ACC112 (cell line): ENCODE measurements around the gene CHCHD4.
"Not testable (repeated sequence)": the region's sequence is repeated elsewhere in the genome, so short reads cannot be mapped to it uniquely, and the experiment has no call there.

Experiments used
- H2AFZ ChIP-seq: fragments of 200-600 bp; sonication (generic); one replicate; pipeline ENCODE4 v1.6.0; 2017; ENCODE audit warnings: antibody characterized with exemption, low read length; ENCODE audit not compliant: unreplicated experiment
- H3K27ac ChIP-seq: fragments of 200-600 bp; sonication (generic); 2 replicates; pipeline ENCODE4 v1.5.1; 2014; ENCODE audit warnings: low read depth, mild to moderate bottlenecking, antibody characterized with exemption, low read length, moderate library complexity
- H3K27me3 ChIP-seq: fragments of 200-600 bp; sonication (generic); 2 replicates; pipeline ENCODE4 v1.6.1; 2014; ENCODE audit warnings: mild to moderate bottlenecking, antibody characterized with exemption, low read length, moderate library complexity, mixed read lengths; ENCODE audit not compliant: insufficient read depth
- H3K36me3 ChIP-seq: fragments of 200-600 bp; sonication (generic); 2 replicates; pipeline ENCODE4 v1.6.1; 2016; ENCODE audit warnings: mild to moderate bottlenecking, antibody characterized with exemption, low read length, moderate library complexity, mixed read lengths; ENCODE audit not compliant: insufficient read depth
- H3K4me1 ChIP-seq: fragments of 200-600 bp; sonication (generic); one replicate; pipeline ENCODE4 v1.6.1; 2016; ENCODE audit warnings: low read length, mixed read lengths; ENCODE audit not compliant: insufficient read depth, unreplicated experiment, control insufficient read depth
- H3K4me3 ChIP-seq: fragments of 200-600 bp; sonication (generic); 2 replicates; pipeline ENCODE4 v1.5.1; 2014; ENCODE audit warnings: mild to moderate bottlenecking, low read depth, low read length
- H3K79me2 ChIP-seq: fragments of 200-600 bp; sonication (generic); one replicate; pipeline ENCODE4 v1.6.0; 2016; ENCODE audit warnings: low read length; ENCODE audit not compliant: control insufficient read depth, unreplicated experiment, insufficient read depth

CHCHD4 gene

DNA sequence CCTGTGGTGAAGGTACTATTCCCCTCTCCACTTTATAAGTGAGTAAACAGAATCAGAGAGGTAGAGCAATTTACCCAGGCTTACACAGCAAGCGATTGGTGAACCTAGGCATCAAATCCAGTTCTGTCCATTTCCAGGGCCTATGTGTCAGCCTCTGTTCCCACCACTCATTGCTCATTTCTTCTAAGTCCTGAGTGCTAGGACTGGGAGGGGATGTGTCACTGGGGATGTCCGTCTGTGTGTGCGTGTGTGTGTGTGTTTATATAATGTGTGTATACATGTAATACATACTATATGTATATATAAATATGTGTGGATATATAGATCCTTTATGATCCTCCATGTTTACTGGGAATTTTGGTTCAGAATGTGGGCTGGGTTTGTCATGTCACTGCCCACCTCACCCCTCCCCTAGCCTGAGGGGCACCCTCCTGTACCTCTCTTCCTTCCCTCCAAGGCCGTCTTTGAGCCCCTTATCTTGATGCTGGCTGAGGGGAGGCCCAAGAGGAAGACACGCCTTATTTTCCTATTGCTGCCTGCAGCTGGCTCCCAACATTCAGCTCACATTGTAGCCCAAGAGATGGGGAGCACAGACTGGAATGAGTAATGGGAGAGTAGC is 2.3 kb upstream of the CHCHD4 start:
- Histone ChIP-seq H3K36me3 (peaks cover 19% of the 10 kb centered on the region), H3K79me2 (peaks cover 67% of the 10 kb centered on the region)

DNA sequence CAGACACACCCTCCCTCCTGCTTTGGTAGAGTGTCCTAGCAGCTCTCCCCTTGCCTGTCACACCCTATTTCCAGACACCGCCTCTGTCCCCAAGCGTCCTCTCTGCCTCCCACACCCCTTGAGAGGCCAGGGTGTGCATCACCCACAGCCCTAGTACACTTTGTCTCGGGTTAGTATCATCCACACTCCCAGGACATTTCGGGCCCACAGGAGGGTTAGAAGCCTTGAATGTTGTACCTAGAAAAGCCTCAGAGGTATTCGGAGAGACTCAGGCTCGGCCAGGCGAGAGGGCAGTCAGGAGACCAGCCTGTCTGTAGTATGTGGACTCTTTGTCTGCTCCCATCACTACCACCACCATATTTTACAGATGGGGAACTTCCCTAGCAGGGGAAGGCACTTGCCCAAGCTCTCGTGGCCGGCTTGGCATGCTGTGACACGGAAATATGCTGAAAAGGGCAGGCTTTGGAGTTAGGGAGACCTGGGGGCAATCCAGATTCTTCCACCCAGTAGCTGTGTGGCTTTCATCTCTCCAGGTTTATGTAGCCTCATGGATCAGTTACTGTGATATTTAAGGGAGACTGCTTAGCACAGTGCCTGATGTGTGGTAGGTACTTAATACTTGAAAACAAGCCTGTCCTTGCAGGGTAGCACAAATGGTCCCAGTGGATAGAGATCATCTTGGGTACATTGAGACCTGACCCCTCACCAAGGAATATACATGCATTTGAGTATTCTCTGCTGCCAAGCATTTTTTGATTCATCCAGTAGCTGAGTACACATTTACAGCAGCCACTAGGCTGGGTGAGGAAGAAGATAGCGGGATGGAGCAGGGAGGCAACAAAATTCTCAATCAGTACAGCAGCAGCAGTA is 1.6 kb upstream of the CHCHD4 start:
- H3K4me3 ChIP-seq, result peak overlapping the region; percentile 95
- no peaks in the 10 kb centered on the region for H3K27me3 ChIP-seq
- H3K79me2 ChIP-seq, result peaks cover 71% of the 10 kb centered on the region
- H3K36me3 ChIP-seq, result peaks cover 18% of the 10 kb centered on the region
- H3K27ac ChIP-seq, result peak overlapping the region; percentile 80
- H3K4me1 ChIP-seq, result peaks cover 25% of the 10 kb centered on the region
- H2AFZ ChIP-seq, result no peak overlapping the region

More for the DNA sequence above, 2.3 kb upstream of the CHCHD4 start:
- Histone ChIP-seq H3K27ac (peak overlapping the region; percentile 80), H3K27me3 (no peaks in the 10 kb centered on the region), H3K4me1 (peaks cover 25% of the 10 kb centered on the region), H3K4me3 (peak overlapping the region; percentile 95), H2AFZ (no peak overlapping the region)

DNA sequence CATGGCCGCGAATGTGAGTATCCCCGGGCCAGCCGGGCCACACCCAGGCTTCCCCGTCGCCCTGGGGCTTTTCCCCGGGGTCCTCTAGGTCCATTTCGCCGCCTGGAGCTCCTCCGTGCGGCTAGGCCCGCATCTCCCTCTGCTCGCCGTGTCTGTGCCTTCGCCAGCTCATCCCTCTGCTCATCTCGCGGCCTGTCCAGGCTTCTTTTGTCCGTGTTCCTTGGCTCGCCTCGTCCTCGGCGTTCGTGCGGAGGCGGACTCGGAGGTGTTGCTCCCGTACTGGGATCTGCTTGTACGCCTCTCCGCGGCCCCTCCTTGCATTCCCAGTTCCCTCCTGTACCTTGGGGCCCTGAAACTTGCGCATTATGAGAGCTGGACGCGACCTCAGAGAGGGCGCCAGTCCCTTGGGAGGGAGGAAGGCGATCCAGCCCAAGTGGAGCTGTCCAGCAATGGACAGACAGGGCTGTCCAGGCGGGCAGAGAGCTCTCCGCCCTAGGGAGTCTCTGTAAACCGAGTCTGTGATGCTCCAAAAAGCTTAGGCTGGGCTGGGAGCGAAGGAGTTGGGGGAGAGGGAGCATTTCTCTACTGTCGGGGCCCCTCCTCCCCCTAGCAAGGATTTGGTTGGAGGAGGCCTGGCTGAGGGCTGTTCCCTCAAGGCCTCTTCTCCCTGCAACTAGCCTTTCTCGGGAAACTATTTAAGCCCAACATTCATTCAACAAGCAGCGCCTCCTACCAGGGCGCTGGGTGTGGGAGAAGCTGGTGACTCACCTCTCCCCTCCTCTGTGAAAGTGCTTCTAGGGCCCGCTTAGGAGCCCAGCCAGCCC is 735 bp upstream of the CHCHD4 start:
- Histone ChIP-seq H3K36me3 (peaks cover 12% of the 10 kb centered on the region), H3K27ac (peak overlapping the region; percentile 80), H3K4me1 (peaks cover 25% of the 10 kb centered on the region), H3K4me3 (peak overlapping the region; percentile 95), H3K79me2 (peaks cover 71% of the 10 kb centered on the region), H3K27me3 (no peaks in the 10 kb centered on the region), H2AFZ (peak overlapping the region; percentile 51)

DNA sequence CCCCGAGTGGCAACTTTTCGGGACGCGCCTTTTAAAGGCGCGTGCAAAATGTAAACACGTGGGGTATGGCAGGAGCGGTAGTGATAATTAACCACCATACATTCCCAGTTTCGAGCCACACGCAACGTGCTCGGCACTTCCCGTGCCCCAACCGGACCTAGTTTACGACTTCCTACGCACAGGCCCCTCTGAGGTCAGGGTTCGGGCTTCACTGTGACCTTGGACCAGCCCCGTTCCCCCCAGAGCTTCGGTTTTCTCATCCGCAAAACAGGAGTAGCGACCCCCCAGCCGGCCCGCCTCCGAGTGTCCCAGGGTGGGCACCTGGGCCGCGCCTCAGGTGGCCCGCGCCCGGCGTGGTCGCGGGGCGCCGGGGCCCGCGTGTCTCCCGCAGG is 451 bp downstream of the CHCHD4 start:
- Histone ChIP-seq H3K4me3 (peak overlapping the region; percentile 95), H3K27me3 (no peaks in the 10 kb centered on the region), H3K36me3 (peaks cover 12% of the 10 kb centered on the region), H3K79me2 (peaks cover 74% of the 10 kb centered on the region), H3K4me1 (peaks cover 25% of the 10 kb centered on the region), H2AFZ (peak overlapping the region; percentile 51), H3K27ac (no peak overlapping the region)

DNA sequence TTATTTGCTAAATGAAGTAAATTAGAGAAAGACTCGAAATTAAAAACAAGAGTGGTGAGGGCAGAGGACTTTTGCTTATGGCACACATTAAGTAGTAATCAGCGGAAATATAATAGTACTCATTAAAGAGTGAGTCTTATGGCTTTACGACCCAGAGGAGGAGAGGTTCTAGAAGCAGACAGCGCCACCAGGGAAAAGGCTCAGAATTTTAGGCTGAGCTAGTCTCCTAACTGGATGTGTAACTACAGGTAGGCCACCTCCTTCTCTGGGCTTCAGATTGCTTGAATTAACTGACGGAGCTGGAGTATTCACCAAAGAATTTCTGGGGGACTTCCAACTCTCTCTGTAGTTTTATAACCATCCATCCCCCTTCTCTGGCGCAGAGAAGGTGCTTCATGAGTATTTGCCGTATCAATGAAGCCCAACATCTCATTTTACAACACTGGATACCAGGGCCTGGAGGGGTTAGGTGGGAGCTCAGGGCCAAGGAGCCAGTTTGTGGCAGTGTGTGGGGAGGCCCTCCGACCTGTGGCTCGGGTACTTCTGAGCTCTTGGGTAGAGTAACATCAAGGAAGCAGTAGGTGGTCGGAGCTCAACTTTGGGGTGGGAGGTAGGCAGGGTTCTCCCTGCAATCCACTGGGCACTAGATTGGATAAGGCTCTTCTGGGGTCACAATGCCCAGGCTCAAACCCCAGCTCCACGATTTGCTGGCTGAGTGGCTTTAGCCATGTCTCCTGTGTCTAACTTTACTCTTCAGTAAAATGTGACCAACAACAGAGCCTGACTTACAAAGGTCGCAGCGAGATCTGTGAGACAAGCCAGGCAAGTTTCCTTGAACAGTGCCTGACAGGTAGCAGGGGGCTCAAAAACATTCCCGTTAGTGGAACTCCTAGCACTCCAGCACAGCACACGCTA is 1.1 kb downstream of the CHCHD4 start:
- Histone ChIP-seq H3K4me3 (peak overlapping the region; percentile 95), H3K36me3 (peaks cover 8% of the 10 kb centered on the region), H2AFZ (peak overlapping the region; percentile 51), H3K27me3 (no peaks in the 10 kb centered on the region), H3K79me2 (peaks cover 75% of the 10 kb centered on the region), H3K4me1 (peaks cover 25% of the 10 kb centered on the region), H3K27ac (no peak overlapping the region)

DNA sequence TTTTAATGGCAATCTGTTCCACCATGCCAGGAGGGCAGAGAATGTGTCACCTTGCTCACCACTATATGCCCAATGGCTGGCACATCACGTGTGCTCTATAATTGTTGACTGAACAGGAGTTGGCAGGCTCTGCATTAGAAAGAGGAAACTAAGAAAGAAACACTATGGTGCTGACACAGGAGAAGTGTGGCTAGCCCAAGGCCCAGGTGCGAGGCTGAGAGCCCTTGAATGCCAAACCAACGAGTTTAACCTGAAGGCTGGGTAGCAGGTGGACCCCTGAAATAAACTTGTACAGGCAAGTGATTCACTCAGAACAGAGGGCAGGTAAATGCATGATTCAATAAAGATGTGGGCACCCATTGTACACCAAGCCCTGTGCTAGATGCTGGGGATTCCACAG is 2.4 kb downstream of the CHCHD4 start:
- Histone ChIP-seq H3K4me1 (peaks cover 25% of the 10 kb centered on the region), H3K27me3 (no peaks in the 10 kb centered on the region), H3K27ac (no peak overlapping the region), H3K4me3 (no peak overlapping the region), H3K36me3 (no peaks in the 10 kb centered on the region), H3K79me2 (peaks cover 72% of the 10 kb centered on the region), H2AFZ (no peak overlapping the region)

DNA sequence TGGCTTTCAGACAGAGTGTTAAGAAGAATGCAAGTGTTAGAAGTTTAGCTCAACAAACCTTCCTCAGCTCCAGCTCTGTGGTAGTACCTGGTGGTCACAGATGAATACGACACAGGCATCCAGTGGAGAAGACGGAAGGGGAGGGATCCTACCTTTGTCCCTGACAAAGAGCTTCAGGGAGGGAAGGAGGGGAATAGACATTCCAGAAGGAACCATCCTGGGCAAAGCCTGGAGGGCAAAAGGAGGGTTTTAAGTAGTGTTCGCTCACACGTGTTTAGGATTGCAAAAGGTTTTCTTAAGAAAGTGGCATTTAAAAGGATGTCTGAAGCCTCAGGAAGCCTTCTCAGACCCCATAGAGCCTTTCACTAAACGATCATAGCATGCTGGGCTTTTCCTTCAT is 2.8 kb downstream of the CHCHD4 start:
- Histone ChIP-seq H3K4me3 (no peak overlapping the region), H3K36me3 (no peaks in the 10 kb centered on the region), H3K4me1 (peaks cover 25% of the 10 kb centered on the region), H2AFZ (no peak overlapping the region), H3K27me3 (no peaks in the 10 kb centered on the region), H3K27ac (no peak overlapping the region), H3K79me2 (peaks cover 72% of the 10 kb centered on the region)

DNA sequence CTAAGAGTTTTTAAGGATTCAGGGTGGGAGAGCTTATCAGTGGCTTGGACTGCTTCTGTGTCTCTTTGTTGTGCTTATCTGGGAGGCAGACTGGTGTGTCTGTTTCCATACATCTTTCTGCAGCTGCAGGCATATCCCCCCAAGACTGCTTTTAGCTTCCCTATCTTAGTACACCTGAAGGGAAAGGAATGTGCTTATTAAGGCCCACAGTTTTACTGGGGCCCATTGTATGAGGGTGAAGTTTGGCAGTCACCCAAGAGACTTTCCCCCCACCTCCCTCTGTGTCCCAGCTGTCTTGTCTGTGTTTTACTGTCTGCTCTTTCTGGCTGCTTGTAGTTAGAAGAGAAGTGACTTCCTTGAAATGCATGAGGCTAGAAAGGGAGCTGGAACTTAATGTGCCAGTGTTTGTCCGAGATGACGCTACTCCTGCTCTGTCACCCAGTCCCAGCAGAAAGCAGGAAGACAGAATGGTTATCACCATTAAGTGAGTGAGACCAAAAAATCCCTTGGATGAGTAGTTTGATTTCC is 3.7 kb downstream of the CHCHD4 start:
- not testable (repeated sequence) for H3K4me3 ChIP-seq, H3K27ac ChIP-seq, H3K27me3 ChIP-seq, H3K36me3 ChIP-seq, H2AFZ ChIP-seq
- H3K79me2 ChIP-seq, result peaks cover 63% of the 10 kb centered on the region
- H3K4me1 ChIP-seq, result peaks cover 16% of the 10 kb centered on the region

DNA sequence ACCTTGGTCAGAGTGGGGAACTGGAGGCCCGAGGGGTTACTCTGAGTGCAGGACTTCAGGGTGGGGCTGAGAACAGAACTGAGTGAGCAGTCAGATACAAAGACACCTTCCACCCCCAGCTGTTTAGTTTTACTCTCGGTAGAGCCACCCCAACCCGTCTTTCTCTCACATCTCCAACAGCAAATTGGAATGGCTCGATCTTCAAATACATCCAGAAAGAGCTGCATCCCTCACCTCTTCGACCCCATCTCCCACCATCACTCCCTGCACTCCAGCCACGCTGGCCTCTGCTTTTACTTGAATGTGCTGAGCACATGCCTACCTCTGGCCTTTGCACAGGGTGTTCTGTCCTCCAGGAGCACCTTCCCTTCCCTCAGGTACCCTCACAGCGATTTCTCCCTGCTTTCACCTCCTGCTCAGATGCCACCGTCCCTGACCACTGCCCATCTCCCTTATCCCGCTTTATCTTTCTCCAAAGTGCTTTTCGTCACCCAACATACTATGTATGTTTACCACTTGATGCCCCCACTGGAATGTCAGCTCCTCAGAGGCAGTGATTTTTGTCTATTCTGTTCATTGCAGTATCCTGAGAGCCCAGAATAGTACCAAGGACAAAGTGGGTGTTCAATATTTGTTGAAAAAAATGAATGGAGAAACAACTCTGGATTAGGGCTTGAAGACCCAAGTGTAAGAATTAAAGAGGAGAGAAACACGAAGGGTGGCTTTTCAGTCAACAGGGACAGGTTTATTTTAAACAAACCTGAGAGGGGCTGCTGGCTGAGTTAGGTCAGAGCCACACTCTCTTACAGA is 4.4 kb downstream of the CHCHD4 start:
- Histone ChIP-seq H3K79me2 (peaks cover 57% of the 10 kb centered on the region), H3K4me1 (peaks cover 15% of the 10 kb centered on the region), H3K27me3 (no peaks in the 10 kb centered on the region), H2AFZ (no peak overlapping the region), H3K4me3 (no peak overlapping the region), H3K27ac (no peak overlapping the region), H3K36me3 (peaks cover 8% of the 10 kb centered on the region; the same call in 1 of the 2 replicates)
